GM20000 (cell line): ENCODE results near the gene OVAAL.

Experiments used
- DNase-seq: peaks from one replicate; pipeline ENCODE4 v3.0.0; 2012; ENCODE audit warnings: low spot score
- CTCF ChIP-seq: IDR thresholded peaks from 2 replicates; pipeline ENCODE4 v1.5.1; 2012; ENCODE audit warnings: mild to moderate bottlenecking, control low read depth; ENCODE audit errors: extremely low read depth, missing control alignments

Gene OVAAL

GRCh38 chr1:180522213-180522515 is 36.6 kb upstream of the OVAAL start:
- no peak for TF ChIP-seq CTCF
- DNase-seq: no peak

- no peak for DNase-seq
- no peak for TF ChIP-seq CTCF
These were observed 34.4 kb upstream of the OVAAL start for GRCh38 chr1:180524160-180524914.

GRCh38 chr1:180524915-180525714 is 33.6 kb upstream of the OVAAL start:
- no peak for TF ChIP-seq CTCF
- DNase-seq: no peak

- no peak for TF ChIP-seq CTCF
- no peak for DNase-seq
These were observed 33.1 kb upstream of the OVAAL start for GRCh38 chr1:180525715-180526039.

- no peak for TF ChIP-seq CTCF
- DNase-seq: no peak
These were observed 31.6 kb upstream of the OVAAL start for GRCh38 chr1:180527101-180527669.

- TF ChIP-seq CTCF: no peak
- no peak for DNase-seq
These were observed 29.8 kb upstream of the OVAAL start for GRCh38 chr1:180528868-180529470.

GRCh38 chr1:180530501-180530900 is 28.3 kb upstream of the OVAAL start:
- TF ChIP-seq CTCF: no peak
- DNase-seq: no peak
